HepG2 (cell line): ENCODE results near the gene MS4A18. TPM values are rescaled to one million over a fixed set of nuclear protein-coding genes. Genes with fewer than 3 reads are reported as not detected.
"Not testable (repeated sequence)": the region's sequence is repeated elsewhere in the genome, so short reads cannot be mapped to it uniquely, and the experiment has no call there.

Source experiments
- ATAC-seq: fragments of 200-7000 bp; cut with Tn5 transposase; 3 replicates; pipeline ENCODE4 v1.9.1; 2020; ENCODE audit warnings: mild to moderate bottlenecking, moderate library complexity
- BruUV-seq: library from RNA; stranded (reverse); fragments of 400-500 nt; replicated peaks from 2 replicates; lab custom pipeline; 2021; lab: Mats Ljungman, UMichigan
- CTCF ChIA-PET: fragments of 300-600 bp; formaldehyde crosslinking; extraction: SDS; loops from one replicate; lab custom pipeline; 2021; ENCODE audit warnings: low total read pairs, inconsistent platforms, low intra/inter-chr PET ratio; lab: Yijun Ruan, JAX
- POLR2A ChIA-PET: fragments of 350-600 bp; sonication (Branson Sonifier 250); formaldehyde crosslinking; loops from one replicate; lab custom pipeline; 2020; ENCODE audit warnings: antibody characterized with exemption, inconsistent platforms; lab: Yijun Ruan, JAX
- DNase-seq: peaks from one replicate; pipeline ENCODE4 v3.0.0-alpha.2; 2015; ENCODE audit warnings: low spot score
- FAIRE-seq: peaks from 3 replicates; lab custom pipeline; 2011; peaks lifted over from hg19 to GRCh38; lab: Jason Lieb, UNC
- H2AFZ ChIP-seq: one replicate; pipeline ENCODE4 v1.6.1; 2011; ENCODE audit warnings: low read length, inconsistent platforms
- H3K27ac ChIP-seq: fragments of 300-600 bp; 3 replicates; pipeline ENCODE4 v1.8.0; 2011; ENCODE audit warnings: mixed run types, mild to moderate bottlenecking, mixed read lengths, low read length, inconsistent platforms; ENCODE audit not compliant: insufficient read depth; ENCODE audit errors: extremely low read length
- H3K27me3 ChIP-seq, 2 experiments: fragments of 200-600 bp in 1 of 2; 2 replicates in 1 of 2; 3 replicates in 1 of 2; pipeline versions ENCODE4 v1.6.0 to v1.8.0; 2011; ENCODE audit warnings: low read length in 2 of 2, mild to moderate bottlenecking in 2 of 2, moderate library complexity in 2 of 2, inconsistent platforms in 1 of 2; ENCODE audit not compliant: insufficient read depth in 2 of 2, control insufficient read depth in 1 of 2
- H3K36me3 ChIP-seq, 2 experiments: fragments of 200-600 bp in 1 of 2; replicated peaks in 1 of 2; 2 replicates in 1 of 2; 3 replicates in 1 of 2; pipeline versions ENCODE4 v1.5.1 to v1.8.0; 2011; ENCODE audit warnings: low read length in 2 of 2, inconsistent platforms in 1 of 2; ENCODE audit not compliant: insufficient read depth in 2 of 2, control insufficient read depth in 1 of 2
- H3K4me1 ChIP-seq: 2 replicates; pipeline ENCODE4 v1.5.1; 2012; ENCODE audit warnings: low read length, inconsistent platforms; ENCODE audit not compliant: insufficient read depth
- H3K4me2 ChIP-seq: 2 replicates; pipeline ENCODE4 v1.6.0; 2011; ENCODE audit warnings: low read depth, low read length, inconsistent platforms
- H3K4me3 ChIP-seq, 3 experiments: fragments of 200-600 bp in 1 of 3; sonication (generic), shearing (Covaris generic) in 1 of 3; replicated peaks in 1 of 3; 2 replicates each; pipeline ENCODE4 v1.5.1; 2011 to 2016; ENCODE audit warnings: low read length in 3 of 3, inconsistent platforms in 2 of 3, low read depth in 2 of 3, mild to moderate bottlenecking in 2 of 3, control low read depth in 1 of 3, mixed read lengths in 1 of 3; ENCODE audit not compliant: insufficient read depth in 1 of 3
- H3K79me2 ChIP-seq: one replicate; pipeline ENCODE4 v1.6.1; 2011; ENCODE audit warnings: low read length, inconsistent platforms; ENCODE audit not compliant: insufficient read depth
- H3K9ac ChIP-seq: 2 replicates; pipeline ENCODE4 v1.6.0; 2011; ENCODE audit warnings: mild to moderate bottlenecking, low read depth, low read length, inconsistent platforms; ENCODE audit not compliant: insufficient read depth
- H3K9me3 ChIP-seq: 2 replicates; pipeline ENCODE4 v1.5.1; 2012; ENCODE audit warnings: mild to moderate bottlenecking, low read length
- H4K20me1 ChIP-seq: 2 replicates; pipeline ENCODE4 v1.6.0; 2011; ENCODE audit warnings: inconsistent platforms, mild to moderate bottlenecking, low read length, moderate library complexity; ENCODE audit not compliant: insufficient read depth
- ATF7-NPFF ChIP-seq: sonication (generic); formaldehyde crosslinking; IDR thresholded peaks from 2 replicates; pipeline ENCODE4 v1.8.1; 2023; ENCODE audit warnings: mild to moderate bottlenecking, low read depth, missing genetic modification reagents, moderate library complexity
- MXI1 ChIP-seq: IDR thresholded peaks from 3 replicates; pipeline ENCODE4 v1.6.1; 2012; ENCODE audit warnings: low read depth, low read length, inconsistent platforms, borderline replicate concordance
- NBN ChIP-seq: fragments of 450-650 bp; conservative IDR thresholded peaks from 2 replicates; pipeline ENCODE4 v1.6.1; 2017
- NFKB2 ChIP-seq: sonication (generic); formaldehyde crosslinking; IDR thresholded peaks from 2 replicates; pipeline ENCODE4 v1.4.0; 2020; ENCODE audit warnings: missing genetic modification reagents, borderline replicate concordance
- PLRG1 ChIP-seq: fragments of 450-650 bp; conservative IDR thresholded peaks from 2 replicates; pipeline ENCODE4 v1.6.1; 2016
- RFXAP ChIP-seq: sonication (generic); formaldehyde crosslinking; IDR thresholded peaks from 2 replicates; pipeline ENCODE4 v1.4.0; 2020; ENCODE audit warnings: missing genetic modification reagents, borderline replicate concordance
- TBX2 ChIP-seq: sonication (generic); formaldehyde crosslinking; IDR thresholded peaks from 2 replicates; pipeline ENCODE4 v1.5.0; 2020; ENCODE audit warnings: missing genetic modification reagents, mild to moderate bottlenecking, borderline replicate concordance
- ZNF564 ChIP-seq: sonication (generic); formaldehyde crosslinking; IDR thresholded peaks from 2 replicates; pipeline ENCODE4 v1.8.1; 2023; ENCODE audit warnings: mild to moderate bottlenecking, missing genetic modification reagents
- ZNF83 ChIP-seq: sonication (generic); formaldehyde crosslinking; IDR thresholded peaks from 2 replicates; pipeline ENCODE4 v1.4.0; 2020; ENCODE audit warnings: missing genetic modification reagents, mild to moderate bottlenecking, borderline replicate concordance
- ZNF879 ChIP-seq: sonication (generic); formaldehyde crosslinking; IDR thresholded peaks from 2 replicates; pipeline ENCODE4 v1.8.1; 2023; ENCODE audit warnings: missing genetic modification reagents
- WGBS: methylation state at CpG from one replicate; pipeline ENCODE4 v1.1.6; 2017; ENCODE audit warnings: low lambda C conversion rate; 5-methylcytosine and 5-hydroxymethylcytosine counted together
- in situ Hi-C: cut with HindIII; loops from 2 replicates; pipeline ENCODE4 v1.10.0; 2017; ENCODE audit warnings: low pct_unique_long_range_greater_than_20kb; ENCODE audit not compliant: extremely low pct_ligation_motif_present
- intact Hi-C: fragments of 100-400 bp; cut with micrococcal nuclease; formaldehyde crosslinking; loops from one replicate; pipeline ENCODE4 v1.10.0; 2022; ENCODE audit not compliant: unreplicated experiment
- polyA plus RNA-seq, 8 experiments: library from polyadenylated mRNA; depleted of rRNA in 3 of 8; stranded (reverse) in 7 of 8; unstranded in 1 of 8; fragments of >200 nt; fragmentation: Illumina TruSeq in 4 of 8; extraction: Trizol in 4 of 8; gene quantifications; 2 replicates each; pipeline versions ENCODE4 v1.2.1 to v1.2.3, GENCODE V29; 2011 to 2016; ENCODE audit warnings: low read depth in 4 of 8, missing spikeins in 1 of 8, mixed read lengths in 1 of 8; ENCODE audit not compliant: insufficient read depth in 1 of 8
- total RNA-seq, 5 experiments: library from RNA; depleted of rRNA; stranded (reverse); fragments of >200 nt; fragmentation: Illumina TruSeq; extraction: Trizol; gene quantifications; 2 replicates each; pipeline ENCODE4 v1.2.3, GENCODE V29; 2016; ENCODE audit warnings: low read depth in 1 of 5
- TF ChIP-seq, protein P1 (sequence below): sonication (generic); formaldehyde crosslinking; IDR thresholded peaks from 2 replicates; pipeline ENCODE4 v1.5.1; 2020; ENCODE audit warnings: missing genetic modification reagents, mild to moderate bottlenecking, borderline replicate concordance
- TF ChIP-seq, protein P2 (sequence below): fragments of 450-650 bp; IDR thresholded peaks from 2 replicates; pipeline ENCODE4 v1.6.1; 2017
- TF ChIP-seq, protein P3 (sequence below): sonication (generic); formaldehyde crosslinking; IDR thresholded peaks from 2 replicates; pipeline ENCODE4 v1.5.0; 2020; ENCODE audit warnings: missing genetic modification reagents

MS4A18 gene
- total and polyA plus RNA-seq, 2 of the 13 experiments (the other 11 are each of a cell fraction or from before 2014, with no cell fraction given): not detected

DNA sequence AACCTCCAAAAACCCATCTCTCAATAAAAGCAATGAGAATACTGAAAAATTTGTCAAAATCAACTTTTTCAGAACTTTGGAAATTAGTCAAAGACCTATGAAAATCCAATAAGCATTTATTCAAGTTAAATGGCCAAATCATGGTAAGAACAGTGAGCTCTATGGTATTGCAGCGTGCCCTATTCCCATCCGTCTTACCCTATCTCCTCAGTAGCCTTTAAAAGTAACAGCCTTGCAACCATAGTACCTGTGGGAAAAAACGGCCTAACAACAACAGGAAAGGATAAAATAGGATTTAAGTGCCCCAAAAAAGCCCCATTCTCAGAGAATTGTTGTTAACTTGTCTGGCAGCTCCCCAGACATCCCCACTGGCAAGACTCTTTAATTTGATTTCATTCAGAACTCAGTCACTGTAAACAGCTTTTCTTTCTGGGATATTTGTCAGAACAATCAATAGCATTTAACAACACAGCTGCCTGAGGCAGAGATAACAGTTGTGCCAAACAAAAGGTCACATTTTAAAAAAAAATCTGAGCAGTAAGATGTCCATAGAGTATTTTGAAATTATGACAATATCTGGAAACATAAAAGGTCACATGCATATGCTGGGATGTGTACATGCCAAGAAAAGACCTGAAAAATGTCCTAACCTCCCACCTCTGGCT, 43.9 kb upstream of the MS4A18 start:
- Histone ChIP-seq H3K79me2 (no peaks in the 10 kb centered on the region), H4K20me1 (no peaks in the 10 kb centered on the region), H3K4me2 (no peak overlapping the region), H3K27ac (no peak overlapping the region), H3K27me3 (no peaks in the 10 kb centered on the region), H3K9ac (no peak overlapping the region), H3K4me3 (no peak overlapping the region), H3K4me1 (no peaks in the 10 kb centered on the region), H3K9me3 (peaks cover 28% of the 10 kb centered on the region), H3K36me3 (no peaks in the 10 kb centered on the region), H2AFZ (no peak overlapping the region)
- TF ChIP-seq RFXAP: no peak
- no peak for TF ChIP-seq MXI1
- TF ChIP-seq, protein P1, sequence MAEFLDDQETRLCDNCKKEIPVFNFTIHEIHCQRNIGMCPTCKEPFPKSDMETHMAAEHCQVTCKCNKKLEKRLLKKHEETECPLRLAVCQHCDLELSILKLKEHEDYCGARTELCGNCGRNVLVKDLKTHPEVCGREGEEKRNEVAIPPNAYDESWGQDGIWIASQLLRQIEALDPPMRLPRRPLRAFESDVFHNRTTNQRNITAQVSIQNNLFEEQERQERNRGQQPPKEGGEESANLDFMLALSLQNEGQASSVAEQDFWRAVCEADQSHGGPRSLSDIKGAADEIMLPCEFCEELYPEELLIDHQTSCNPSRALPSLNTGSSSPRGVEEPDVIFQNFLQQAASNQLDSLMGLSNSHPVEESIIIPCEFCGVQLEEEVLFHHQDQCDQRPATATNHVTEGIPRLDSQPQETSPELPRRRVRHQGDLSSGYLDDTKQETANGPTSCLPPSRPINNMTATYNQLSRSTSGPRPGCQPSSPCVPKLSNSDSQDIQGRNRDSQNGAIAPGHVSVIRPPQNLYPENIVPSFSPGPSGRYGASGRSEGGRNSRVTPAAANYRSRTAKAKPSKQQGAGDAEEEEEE (CRISPR knock-in tag): no peak
- TF ChIP-seq ZNF564: no peak
- TF ChIP-seq ZNF879 (CRISPR knock-in tag): no peak
- TF ChIP-seq NBN: no peak
- TF ChIP-seq, protein P2, sequence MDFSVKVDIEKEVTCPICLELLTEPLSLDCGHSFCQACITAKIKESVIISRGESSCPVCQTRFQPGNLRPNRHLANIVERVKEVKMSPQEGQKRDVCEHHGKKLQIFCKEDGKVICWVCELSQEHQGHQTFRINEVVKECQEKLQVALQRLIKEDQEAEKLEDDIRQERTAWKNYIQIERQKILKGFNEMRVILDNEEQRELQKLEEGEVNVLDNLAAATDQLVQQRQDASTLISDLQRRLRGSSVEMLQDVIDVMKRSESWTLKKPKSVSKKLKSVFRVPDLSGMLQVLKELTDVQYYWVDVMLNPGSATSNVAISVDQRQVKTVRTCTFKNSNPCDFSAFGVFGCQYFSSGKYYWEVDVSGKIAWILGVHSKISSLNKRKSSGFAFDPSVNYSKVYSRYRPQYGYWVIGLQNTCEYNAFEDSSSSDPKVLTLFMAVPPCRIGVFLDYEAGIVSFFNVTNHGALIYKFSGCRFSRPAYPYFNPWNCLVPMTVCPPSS: no peak
- TF ChIP-seq PLRG1: no peak
- TF ChIP-seq ZNF83 (CRISPR knock-in tag): no peak
- TF ChIP-seq ATF7-NPFF: no peak
- no peak for TF ChIP-seq NFKB2 (CRISPR knock-in tag)
- TF ChIP-seq, protein P3, sequence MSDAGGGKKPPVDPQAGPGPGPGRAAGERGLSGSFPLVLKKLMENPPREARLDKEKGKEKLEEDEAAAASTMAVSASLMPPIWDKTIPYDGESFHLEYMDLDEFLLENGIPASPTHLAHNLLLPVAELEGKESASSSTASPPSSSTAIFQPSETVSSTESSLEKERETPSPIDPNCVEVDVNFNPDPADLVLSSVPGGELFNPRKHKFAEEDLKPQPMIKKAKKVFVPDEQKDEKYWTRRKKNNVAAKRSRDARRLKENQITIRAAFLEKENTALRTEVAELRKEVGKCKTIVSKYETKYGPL (CRISPR knock-in tag): no peak
- no peak for TF ChIP-seq TBX2 (CRISPR knock-in tag)
- WGBS: 4% methylated on average over 3 of the region's 3 CpGs
- intact Hi-C loops (no loop called here), in situ Hi-C loops (no loop called here)
- ChIA-PET CTCF (no interaction called here), POLR2A (no interaction called here)
- FAIRE-seq: no peak
- no TSS peak for BruUV-seq
- no peak for DNase-seq
- no peak for ATAC-seq

DNA sequence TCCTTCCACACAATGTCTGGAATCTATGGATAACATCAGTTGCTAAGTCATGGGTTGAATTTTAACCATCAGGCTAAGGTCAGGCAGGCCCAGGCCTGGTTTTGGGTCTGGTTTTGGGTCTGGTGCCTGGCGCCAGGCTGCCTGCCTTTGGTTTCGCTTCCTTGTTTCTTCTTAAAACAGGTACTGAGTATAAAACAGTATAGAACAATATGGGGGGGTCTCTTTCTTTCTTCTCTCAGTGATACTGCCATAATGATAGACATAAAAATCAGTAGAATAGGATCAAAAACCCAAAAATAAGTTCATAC, 40.0 kb upstream of the MS4A18 start:
- H3K4me1 ChIP-seq, H2AFZ ChIP-seq, DNase-seq, CTCF ChIA-PET, POLR2A ChIA-PET, H3K9ac ChIP-seq, H3K36me3 ChIP-seq, H3K79me2 ChIP-seq, intact Hi-C loops, H3K27me3 ChIP-seq, H4K20me1 ChIP-seq, in situ Hi-C loops, H3K27ac ChIP-seq, ATAC-seq, H3K4me2 ChIP-seq, H3K4me3 ChIP-seq, H3K9me3 ChIP-seq, FAIRE-seq, BruUV-seq: not testable (repeated sequence)
- WGBS: 44% methylated on average over 2 of the region's 2 CpGs
